Ecto neural progenitor cell (in vitro differentiated cells): ENCODE results near the gene CCBE1.
"Not testable (repeated sequence)": the region's sequence is repeated elsewhere in the genome, so short reads cannot be mapped to it uniquely, and the experiment has no call there.

ENCODE experiments used
- DNase-seq: peaks from one replicate; pipeline ENCODE4 v3.0.0-alpha.2; 2018; ENCODE audit warnings: low spot score

The CCBE1 gene

GRCh38 chr18:59539108-59539507 lies 158.1 kb downstream of the CCBE1 start:
- no peak for DNase-seq

DNA sequence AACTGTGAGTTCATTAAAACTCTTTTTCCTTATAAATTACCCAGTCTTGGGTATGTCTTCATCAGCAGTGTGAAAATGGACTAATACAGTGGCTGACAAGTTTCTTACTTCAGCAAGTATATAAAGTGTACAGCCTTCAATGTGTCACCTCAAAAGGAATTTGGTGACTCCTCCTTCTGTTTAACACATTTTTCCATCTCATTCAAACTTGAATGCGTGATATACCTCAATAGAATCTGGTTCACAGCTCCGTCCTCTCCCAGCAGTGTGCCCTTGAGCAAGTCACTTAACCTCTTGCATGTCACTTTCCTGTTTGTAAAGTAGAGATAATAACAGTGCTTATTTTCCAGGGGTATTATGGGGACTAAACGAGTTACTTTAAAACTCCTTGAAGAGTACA lies 159.6 kb downstream of the CCBE1 start:
- no peak for DNase-seq

GRCh38 chr18:59536166-59536565 lies 161.1 kb downstream of the CCBE1 start:
- no peak for DNase-seq

DNA sequence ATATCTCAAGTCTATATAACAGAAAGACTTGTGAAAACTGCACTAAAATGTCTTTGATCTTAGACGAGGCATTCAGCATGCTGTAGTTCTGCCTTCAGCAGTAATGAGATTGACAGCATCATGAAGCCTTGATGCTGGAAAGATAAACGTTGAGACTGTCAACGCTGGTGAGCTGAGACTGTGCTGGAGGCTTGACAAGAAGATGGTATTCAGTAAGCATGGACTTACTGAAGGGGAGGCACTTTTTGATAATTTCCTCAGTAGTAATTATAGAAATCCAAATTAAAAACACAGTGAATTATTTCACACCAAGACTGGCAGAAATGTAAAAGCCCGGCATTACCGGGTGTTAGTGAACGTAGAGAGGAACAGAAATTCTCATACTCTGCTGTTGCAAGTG lies 162.2 kb downstream of the CCBE1 start:
- no peak for DNase-seq

GRCh38 chr18:59528866-59529265 lies 168.4 kb downstream of the CCBE1 start:
- no peak for DNase-seq

DNA sequence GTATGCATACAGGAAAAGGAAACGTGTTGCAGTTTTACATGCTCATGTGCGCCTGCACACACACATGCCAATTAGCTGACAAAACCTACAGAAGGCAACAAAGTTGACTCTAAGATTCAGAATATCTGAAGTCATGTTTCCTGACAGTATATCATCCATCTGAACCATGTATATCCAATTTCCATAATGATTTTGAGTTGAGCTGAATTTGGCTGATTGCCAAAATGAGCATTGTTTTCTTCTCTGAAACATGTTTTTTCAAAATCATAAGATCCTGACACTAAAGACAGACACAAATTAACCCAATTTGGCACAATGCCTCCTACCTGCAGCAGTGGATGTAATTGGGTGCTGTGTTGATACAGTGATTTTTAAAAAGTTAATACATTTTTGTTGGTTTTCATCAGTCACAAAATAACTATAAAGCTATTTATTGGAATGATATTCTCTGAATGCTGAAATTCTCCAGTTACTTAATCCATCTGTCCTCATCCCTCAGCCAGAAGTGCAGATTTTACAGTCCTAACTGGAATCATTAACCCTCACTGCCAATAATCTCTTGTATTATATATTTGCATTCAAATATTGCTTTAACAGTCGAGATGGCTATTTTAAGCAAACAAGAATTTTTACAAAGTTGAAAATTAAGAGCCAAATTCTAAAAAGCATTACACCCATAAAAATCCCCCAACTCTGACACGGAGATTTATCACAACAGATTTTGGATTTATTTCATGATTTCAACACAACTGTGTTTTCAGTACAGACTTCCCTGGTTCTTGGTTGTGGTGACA lies 176.5 kb downstream of the CCBE1 start:
- no peak for DNase-seq

- no peak for DNase-seq
Measured at GRCh38 chr18:59518705-59519104, 178.5 kb downstream of the CCBE1 start.

DNA sequence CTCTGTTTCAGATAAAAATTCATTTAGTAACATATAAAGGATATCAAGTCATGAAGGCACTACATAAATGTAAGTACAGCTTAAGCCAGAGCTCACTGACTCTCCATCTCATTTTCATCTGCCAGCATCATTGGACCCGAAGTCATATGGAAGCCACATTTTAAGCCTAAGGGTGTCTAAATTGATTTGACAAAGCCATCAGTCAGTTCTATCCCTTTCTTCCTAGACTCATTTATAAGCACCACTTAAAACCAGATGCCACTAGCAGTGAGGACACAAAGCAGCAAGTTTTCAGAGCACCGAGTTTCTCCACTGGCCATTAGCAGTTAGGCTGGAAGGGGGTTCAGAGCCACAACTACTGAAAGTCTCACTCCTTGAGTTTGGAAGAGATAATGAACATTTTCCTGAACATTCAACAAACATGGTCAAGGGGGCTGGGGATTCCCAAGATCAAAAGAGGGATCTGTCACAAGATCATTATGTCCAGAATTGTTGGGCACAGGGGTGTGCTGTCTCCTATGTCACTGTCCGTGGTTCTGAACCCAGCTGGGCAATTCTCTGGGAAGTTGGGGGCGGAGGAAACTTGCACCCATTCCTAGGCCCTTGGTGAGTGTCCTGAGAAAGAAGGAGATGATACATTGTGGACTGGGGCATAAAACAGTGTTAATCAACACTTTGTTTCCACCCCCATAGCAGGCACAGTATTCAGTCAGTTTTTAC lies 179.6 kb downstream of the CCBE1 start:
- peak; percentile 60 for DNase-seq

DNA sequence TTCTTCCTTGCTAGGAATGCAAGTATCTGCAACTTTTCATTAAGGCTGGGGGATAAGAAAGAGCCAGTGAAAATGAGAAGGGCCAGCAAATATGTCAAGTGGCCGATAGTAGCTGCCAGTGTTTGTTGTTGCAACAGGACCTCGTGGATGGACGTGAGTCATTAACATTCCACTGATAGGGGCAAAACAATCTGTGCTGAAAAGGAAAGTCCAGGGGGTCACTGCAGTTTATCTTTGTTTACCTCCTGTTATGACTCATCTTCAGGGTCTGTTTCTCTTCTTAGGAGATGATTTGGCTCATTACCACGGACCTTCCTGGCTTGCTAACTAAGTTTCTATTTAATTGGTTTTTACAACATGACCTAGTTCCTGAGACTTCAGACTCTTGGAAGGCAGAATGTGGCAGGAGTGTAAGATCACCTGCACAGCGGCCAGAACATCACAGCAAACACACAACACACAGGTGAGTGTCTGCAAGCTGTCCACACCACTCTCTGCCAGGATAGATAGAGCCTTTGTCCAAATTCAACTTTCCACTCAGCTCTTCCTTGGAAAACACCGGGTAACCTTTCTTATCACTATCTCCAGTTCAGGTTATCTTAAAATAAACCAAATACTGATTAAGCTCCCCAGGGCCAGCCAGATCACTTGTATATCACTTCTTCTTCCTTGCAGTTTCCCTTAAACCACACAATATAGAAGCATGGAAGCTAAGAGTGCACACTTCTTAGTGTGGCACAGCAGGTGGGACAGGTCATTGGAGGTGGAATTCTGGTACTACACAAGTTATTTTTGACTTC lies 180.7 kb downstream of the CCBE1 start:
- no peak for DNase-seq

DNA sequence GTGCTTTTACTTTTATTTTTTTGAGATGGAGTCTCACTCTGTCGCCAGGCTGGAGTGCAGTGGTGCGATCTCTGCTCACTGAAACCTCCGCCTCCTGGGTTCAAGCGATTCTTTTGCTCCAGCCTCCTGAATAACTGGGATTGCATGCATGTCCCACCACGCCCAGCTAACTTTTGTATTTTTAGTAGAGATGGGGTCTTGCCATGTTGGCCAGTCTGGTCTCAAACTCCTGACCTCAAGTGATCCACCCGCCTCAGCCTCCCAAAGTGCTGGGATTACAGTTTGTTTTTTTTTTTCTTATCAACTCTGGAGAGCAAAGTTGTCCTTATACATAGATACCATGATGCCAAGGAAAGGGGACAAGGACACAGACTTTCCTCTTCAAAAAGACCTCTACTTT lies 181.3 kb downstream of the CCBE1 start:
- DNase-seq = not testable (repeated sequence)

- no peak for DNase-seq
Measured at GRCh38 chr18:59515147-59515546, 182.1 kb downstream of the CCBE1 start.

- DNase-seq = no peak
Measured at GRCh38 chr18:59514203-59514602, 183.0 kb downstream of the CCBE1 start.

DNA sequence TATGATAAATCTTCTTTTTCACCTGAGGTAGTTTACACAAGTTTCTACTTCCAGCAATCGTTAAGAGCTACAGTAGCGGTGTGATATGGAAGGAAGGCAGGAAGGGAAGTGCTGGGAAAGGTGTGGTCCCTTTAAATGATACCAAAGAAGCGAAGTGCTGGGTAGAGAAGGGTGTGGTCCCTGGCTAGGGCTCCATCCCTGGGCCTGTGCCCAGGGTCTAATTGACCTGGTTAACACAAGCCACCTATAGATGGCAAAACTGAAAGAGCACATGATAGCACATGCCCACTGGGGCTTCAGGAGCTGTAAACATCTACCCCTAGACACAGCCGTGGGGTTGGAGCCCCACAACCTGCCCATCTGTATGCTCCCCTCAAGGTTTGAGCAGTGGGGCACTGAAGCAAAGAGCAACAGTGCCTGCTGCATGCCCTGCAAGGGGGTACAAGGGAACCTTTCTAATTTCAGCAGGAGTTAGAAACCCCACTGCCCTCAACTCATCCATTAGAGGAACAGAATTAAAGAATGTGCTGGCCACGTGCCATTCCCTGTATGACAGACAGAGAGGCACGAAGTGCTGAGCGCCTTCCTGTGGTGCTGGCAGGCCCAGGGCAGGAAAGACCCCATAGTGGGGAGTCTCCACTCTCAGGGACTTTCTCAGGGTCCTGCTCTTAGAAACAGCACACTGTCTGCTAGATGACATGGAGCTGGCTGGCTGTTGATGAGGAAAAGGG lies 185.0 kb downstream of the CCBE1 start:
- DNase-seq = no peak

DNA sequence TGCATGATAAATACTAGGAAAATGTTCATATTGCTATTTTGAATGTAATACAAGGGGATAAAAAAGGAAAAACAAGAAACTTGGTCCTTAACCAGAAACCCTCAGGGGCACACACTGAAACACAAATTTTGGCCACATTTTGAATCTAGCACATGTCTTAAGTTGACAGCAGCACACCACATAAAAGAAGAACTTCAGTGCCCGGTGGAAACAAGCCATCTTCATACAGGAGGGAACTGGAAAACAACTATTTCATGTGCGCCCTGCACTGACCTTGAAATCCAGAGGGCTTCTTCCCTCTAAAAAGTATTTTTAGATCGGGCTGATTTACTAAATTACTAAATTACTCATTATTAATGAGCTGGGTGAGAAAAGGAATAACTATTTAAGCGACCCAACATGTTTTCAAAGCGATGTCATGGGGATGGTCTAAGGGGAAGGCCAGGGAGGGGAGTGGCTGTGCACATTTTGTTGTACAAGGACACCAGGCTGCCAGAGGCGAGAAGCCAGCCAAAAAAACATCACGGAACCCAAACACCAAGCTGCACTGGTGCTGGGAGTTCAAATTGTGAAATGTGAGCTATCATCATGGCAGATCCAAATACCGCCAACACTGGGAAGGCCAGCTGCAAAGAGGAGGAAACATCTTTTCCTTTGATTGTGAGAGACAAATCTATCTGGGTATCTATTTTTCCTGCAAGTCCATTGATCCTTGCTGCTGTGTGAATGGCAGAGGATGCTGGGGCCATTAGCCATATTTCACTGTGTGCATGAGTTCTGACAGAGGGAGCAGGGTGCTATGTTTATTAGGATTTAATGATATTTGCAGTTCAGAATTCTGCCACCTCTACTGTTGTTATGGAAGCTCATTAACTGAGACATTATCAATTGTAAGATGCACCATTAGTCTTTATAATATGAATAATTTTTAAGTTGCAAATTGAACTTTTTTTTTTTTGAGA lies 187.5 kb downstream of the CCBE1 start:
- no peak for DNase-seq

DNA sequence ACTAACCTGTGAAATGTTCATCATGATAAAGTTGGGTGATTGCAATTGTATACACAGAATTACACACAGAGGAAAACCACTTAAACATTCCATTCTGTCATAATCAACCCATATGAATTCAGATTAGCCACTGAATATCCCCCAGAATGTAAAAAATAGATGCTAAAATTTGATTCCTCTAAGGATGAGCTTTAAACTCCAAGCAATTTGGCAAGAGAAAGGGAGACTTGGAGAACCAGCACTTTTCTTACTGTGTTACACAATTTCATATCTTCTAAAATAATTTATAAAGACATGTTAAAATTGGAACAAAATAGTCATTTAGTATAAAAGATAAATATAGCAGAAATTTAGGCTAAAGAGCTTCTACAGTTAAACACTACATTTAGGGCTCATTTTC lies 191.9 kb downstream of the CCBE1 start:
- no peak for DNase-seq

DNA sequence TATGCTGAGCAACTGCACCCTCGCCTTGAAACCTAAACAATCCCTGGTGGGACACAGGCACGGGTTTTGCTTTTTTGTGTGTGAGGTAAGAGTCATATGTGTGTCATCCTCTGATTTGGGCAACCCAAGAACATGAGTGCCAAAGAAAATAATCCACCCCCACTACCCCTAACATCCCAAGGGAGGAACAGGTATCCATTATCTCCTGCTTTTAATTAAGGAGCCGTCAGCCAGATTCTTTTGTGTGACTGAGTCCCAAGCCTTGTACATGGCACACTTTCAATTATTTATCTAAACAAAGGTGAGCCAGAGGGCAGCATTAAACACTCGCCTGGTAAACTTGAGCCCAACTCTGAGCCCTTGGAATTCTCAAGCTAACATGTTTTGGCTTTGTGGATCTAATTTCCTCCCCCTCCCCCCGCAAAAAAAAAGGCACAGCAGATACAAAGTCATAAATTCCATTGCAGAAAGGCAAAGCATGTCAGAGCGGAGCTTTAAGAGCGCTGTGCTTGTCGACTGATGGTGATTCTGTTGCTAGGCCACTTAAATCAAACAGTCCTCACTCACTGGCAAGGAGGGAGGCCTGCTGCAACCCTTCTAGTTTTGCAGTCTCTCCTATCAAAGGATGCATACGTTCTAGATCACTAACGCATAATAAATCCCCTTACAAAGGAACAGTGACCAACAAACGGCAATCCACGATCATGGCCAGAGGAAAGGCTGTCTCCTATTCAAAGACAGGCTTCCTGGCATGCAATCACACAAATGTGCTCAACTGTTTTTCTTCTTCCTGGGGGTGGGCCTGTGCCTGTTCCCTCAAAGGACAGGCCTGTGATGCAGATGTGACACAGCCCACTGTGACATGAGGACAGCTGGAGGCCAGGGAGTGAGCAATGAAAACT lies 194.7 kb downstream of the CCBE1 start:
- DNase-seq = no peak

DNA sequence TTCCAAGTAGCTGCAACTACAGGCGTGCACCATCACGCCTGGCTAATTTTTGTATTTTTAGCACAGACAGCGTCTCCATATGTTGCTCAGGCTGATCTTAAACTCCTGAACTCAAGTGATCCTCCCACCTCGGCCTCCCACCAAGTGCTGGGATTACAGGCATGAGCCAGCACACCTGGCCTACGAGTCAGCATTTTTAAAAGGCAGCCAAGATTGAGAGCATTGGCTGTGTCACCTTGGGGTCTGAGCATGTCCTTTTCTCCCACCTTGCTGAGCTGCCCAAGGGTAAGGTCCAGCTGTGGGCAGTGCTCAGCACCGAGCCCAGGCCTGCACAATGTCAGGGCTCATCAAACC lies 195.3 kb downstream of the CCBE1 start:
- no peak for DNase-seq

GRCh38 chr18:59500765-59501164 lies 196.5 kb downstream of the CCBE1 start:
- no peak for DNase-seq

DNA sequence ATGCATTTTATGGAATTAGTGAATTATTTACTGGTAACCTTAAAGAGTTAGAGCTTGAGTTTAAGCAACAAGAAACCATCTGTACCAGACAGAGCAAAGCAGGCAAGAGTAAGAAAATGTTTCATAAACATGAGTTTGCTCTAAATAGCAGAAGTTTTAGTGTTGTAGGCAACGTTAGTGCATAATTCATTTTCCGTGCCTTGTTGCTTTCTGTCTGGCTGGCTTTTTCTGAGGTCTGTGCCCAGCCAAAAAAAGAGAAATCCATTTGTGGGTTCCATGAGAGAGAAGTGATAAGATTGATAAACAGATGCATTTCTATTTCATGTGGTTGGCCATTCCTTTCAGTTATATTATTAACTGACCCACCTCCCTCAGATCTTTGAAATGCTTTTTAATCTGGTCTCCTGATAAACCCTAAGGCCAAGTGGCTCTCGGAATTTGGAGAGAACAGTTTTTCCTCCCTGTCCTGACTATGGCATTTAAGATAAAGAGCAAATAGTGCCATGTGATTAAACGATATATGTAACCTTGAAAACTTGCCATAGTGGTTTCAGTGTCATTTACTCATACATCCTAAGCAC lies 198.6 kb downstream of the CCBE1 start:
- DNase-seq = no peak
